Uterus (tissue), 4 donors: ENCODE data around the gene RIPOR2. TPM values are rescaled to one million over a fixed set of nuclear protein-coding genes. Genes with fewer than 3 reads are reported as not detected.
"Not testable (repeated sequence)": the region's sequence is repeated elsewhere in the genome, so short reads cannot be mapped to it uniquely, and the experiment has no call there.

Experiments used
- DNase-seq, 2 donors: peaks; one replicate each; pipeline ENCODE4 v3.0.0-alpha.2; 2019 to 2020
- H3K27ac ChIP-seq, 2 donors: fragments of 200-600 bp; sonication (generic); 1 replicate in 1 of 2; 2 replicates in 1 of 2; pipeline ENCODE4 v1.5.1; 2016 to 2018
- H3K27me3 ChIP-seq, 2 donors: fragments of 200-600 bp; sonication (generic); one replicate each; pipeline ENCODE4 v1.5.1; 2018 to 2019; ENCODE audit warnings: control low read depth in 1 of 2
- H3K36me3 ChIP-seq, 2 donors: fragments of 200-600 bp; sonication (generic); one replicate each; pipeline ENCODE4 v1.5.1; 2019; ENCODE audit warnings: control low read depth in 1 of 2
- H3K4me1 ChIP-seq, 2 donors: fragments of 200-600 bp; sonication (generic); one replicate each; pipeline ENCODE4 v1.5.1; 2018 to 2019; ENCODE audit warnings: control low read depth in 1 of 2
- H3K4me3 ChIP-seq, 2 donors: fragments of 200-600 bp; sonication (generic); 1 replicate in 1 of 2; 2 replicates in 1 of 2; pipeline ENCODE4 v1.5.1; 2018 to 2019; ENCODE audit warnings: mild to moderate bottlenecking in 1 of 2
- H3K9me3 ChIP-seq, 2 donors: fragments of 200-600 bp; sonication (generic); one replicate each; pipeline ENCODE4 v1.5.1; 2019; ENCODE audit warnings: control low read depth in 1 of 2
- POLR2A ChIP-seq, 2 donors: fragments of 450-650 bp; IDR thresholded peaks; one replicate each; pipeline ENCODE4 v1.6.1; 2016; ENCODE audit warnings: antibody characterized with exemption in 2 of 2, mild to moderate bottlenecking in 1 of 2, moderate library complexity in 1 of 2
- intact Hi-C: fragments of 100-400 bp; cut with DNase I; formaldehyde crosslinking; loops from one replicate; pipeline ENCODE4 v1.15.1; 2023; ENCODE audit warnings: low total_unique reads
- total RNA-seq, 4 donors: library from RNA; depleted of rRNA in 3 of 4; stranded (reverse); fragments of >200 nt in 3 of 4; gene quantifications; one replicate each; pipeline versions ENCODE4 v1.1.0 to v1.2.4, GENCODE V29; 2014 to 2023
- TF ChIP-seq, protein P1 (sequence below), 4 experiments: fragments of 200-600 bp in 2 of 4; fragments of 450-650 bp in 2 of 4; sonication (generic) in 2 of 4; IDR thresholded peaks; one replicate each; pipeline ENCODE4 v1.5.1; 2016 to 2019; ENCODE audit warnings: antibody characterized with exemption in 4 of 4, mild to moderate bottlenecking in 2 of 4, moderate library complexity in 1 of 4
- donor health status: DM: yes; HTN: yes; CAD: no.

RIPOR2 gene
- total RNA-seq, 4 donors from 2014 or later: 29.0 to 106 (median 80.4) TPM

DNA sequence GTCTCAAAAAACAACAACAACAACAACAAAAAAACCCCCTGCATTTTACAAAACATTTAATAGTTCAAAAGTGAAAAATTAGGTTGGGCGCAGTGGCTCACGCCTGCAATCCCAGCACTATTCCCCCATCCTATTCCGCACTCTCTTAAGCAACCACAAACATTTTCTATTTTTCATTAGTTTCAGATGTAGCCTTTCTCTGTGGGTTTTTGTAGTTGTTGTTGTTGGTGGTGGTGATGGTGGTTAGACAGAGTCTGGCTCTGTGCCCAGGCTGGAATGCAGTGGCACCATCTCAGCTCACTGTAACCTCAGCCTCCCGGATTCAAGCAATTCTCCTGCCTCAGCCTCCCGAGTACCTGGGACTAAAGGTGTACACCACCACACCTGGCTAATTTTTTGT is 167.4 kb downstream of the RIPOR2 start:
- no peak for TF ChIP-seq POLR2A (IDR thresholded peaks at IDR 0.05)
- TF ChIP-seq, protein P1, sequence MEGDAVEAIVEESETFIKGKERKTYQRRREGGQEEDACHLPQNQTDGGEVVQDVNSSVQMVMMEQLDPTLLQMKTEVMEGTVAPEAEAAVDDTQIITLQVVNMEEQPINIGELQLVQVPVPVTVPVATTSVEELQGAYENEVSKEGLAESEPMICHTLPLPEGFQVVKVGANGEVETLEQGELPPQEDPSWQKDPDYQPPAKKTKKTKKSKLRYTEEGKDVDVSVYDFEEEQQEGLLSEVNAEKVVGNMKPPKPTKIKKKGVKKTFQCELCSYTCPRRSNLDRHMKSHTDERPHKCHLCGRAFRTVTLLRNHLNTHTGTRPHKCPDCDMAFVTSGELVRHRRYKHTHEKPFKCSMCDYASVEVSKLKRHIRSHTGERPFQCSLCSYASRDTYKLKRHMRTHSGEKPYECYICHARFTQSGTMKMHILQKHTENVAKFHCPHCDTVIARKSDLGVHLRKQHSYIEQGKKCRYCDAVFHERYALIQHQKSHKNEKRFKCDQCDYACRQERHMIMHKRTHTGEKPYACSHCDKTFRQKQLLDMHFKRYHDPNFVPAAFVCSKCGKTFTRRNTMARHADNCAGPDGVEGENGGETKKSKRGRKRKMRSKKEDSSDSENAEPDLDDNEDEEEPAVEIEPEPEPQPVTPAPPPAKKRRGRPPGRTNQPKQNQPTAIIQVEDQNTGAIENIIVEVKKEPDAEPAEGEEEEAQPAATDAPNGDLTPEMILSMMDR (IDR thresholded peaks at IDR 0.05): no peak
- Histone ChIP-seq H3K4me1 (no peaks in the 10 kb centered on the region), H3K36me3 (no peaks in the 10 kb centered on the region), H3K4me3 (no peak overlapping the region), H3K27me3 (no peaks in the 10 kb centered on the region), H3K9me3 (no peaks in the 10 kb centered on the region), H3K27ac (no peak overlapping the region)
- no peak for DNase-seq
- intact Hi-C loops: loop anchor here (10.0 kb wide), 1 partner anchor 184 kb away; no protein-coding TSS in a partner anchor

DNA sequence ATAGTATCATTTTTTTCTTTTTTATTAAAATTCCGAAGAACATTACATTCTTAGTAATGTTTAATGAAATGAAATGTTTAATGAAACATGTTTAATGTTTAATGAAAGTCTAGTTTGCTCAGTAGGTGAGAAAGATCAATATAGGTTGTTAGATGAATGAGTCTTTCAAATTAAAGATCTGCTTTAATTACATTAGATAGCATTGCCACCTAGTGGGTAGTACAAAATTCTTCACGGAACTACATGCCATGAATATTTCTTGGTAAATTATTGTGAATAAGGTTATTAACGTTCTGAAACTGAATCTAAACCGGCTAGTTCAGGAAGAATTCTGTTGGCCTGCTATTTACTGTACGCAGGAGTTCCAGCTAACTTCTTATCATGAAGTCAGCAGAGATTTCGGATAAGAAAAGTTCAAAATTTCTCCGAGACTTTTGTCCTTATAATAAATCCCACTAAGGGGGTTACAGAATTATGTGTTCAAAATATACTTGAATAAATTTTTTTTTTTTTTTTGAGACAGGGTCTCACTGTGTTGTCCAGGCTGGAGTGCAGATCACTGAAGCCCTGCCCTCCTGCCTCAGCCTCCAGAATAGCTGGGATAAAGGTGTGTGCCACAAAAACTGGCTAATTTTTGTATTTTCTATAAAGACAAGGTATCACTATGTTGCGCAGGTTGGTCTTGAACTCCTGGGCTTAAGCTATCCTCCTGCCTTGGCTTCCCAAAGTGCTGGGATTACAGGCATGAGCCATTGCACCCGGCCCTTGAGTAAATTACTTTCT is 168.9 kb downstream of the RIPOR2 start:
- Histone ChIP-seq H3K27ac (no peak overlapping the region), H3K9me3 (no peaks in the 10 kb centered on the region), H3K4me1 (no peaks in the 10 kb centered on the region), H3K27me3 (no peaks in the 10 kb centered on the region), H3K36me3 (no peaks in the 10 kb centered on the region), H3K4me3 (no peak overlapping the region)
- intact Hi-C loops: loop anchor here (10.0 kb wide), 1 partner anchor 182 kb away; no protein-coding TSS in a partner anchor
- no peak for DNase-seq
- no peak for TF ChIP-seq POLR2A (IDR thresholded peaks at IDR 0.05)
- TF ChIP-seq, protein P1 (IDR thresholded peaks at IDR 0.05): peak in 3 of 4 experiments; percentile 11 to 29 (median 27)

DNA sequence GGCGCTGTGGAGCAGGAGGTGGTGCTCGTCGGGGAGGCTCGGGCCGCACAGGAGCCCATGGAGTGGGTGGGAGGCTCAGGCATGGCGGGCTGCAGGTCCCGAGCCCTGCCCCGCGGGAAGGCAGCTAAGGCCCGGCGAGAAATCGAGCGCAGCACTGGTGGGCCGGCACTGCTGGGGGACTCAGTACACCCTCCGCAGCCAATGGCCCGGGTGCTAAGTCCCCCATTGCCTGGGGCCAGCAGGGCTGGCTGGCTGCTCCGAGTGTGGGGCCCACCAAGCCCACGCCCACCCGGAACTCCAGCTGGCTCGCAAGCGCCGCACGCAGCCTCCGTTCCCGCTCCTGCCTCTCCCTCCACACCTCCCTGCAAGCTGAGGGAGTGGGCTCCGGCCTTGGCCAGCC is 169.8 kb downstream of the RIPOR2 start:
- not testable (repeated sequence) for H3K27me3 ChIP-seq, H3K4me1 ChIP-seq, H3K27ac ChIP-seq, H3K4me3 ChIP-seq, H3K9me3 ChIP-seq, DNase-seq, H3K36me3 ChIP-seq
- intact Hi-C loops: loop anchor here (10.0 kb wide), 1 partner anchor 181 kb away; no protein-coding TSS in a partner anchor

DNA sequence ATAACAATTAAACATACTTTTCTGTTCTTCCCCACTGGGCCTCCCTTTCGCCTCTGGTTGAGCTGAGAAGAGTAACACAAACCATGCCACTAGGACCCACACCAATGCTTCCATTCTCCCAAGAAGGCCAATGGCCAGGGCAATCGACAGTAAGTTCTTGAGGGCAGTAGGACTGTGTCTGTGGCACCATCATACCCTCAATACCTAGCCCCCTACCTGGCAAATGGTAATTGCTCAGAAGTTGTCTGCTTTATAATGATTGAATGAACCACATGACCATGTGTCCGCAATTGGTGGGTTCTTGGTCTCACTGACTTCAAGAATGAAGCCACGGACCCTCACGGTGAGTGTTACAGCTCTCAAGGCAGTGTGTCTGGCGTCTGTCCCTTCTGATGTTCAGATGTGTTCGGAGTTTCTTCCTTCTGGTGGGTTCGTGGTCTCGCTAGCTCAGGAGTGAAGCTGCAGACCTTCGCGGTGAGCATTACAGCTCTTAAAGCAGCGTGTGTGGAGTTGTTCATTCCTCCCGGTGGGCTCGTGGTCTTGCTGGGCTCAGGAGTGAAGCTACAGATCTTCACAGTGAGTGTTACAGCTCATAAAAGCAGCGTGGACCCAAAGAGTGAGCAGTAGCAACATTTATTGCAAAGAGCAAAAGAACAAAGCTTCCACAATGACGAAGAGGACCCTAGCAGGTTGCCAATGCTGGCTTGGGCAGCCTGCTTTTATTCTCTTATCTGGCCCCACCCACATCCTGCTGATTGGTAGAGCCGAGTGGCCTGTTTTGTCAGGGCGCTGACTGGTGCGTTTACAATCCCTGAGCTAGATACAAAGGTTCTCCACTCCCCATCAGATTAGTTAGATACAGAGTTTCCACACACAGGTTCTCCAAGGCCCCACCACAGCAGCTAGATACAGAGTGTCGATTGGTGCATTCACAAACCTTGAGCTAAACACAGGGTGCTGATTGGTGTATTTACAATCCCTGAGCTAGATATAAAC is 170.6 kb downstream of the RIPOR2 start:
- not testable (repeated sequence) for H3K9me3 ChIP-seq, H3K36me3 ChIP-seq, H3K27ac ChIP-seq, H3K27me3 ChIP-seq, H3K4me1 ChIP-seq, DNase-seq, H3K4me3 ChIP-seq
- intact Hi-C loops: loop anchor here (10.0 kb wide), 1 partner anchor 180 kb away; no protein-coding TSS in a partner anchor

DNA sequence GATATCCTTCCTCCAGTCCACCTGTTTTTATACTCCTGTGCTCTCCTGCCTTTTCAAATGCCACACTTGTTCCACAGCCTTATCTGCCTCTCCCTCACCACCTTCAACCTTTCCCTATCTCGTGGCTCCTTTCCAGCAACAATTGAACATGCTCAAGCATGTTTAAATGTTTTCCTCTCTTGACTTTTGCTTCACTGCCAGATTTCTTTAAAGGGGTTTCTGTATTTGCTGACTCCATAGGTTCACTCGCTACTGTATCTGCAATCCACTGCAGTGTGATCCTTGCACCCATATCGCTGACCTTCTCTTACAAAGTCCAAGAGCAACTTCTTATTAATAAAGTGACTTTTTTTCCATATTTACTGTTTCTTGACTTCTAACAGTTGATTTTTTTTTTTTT is 172.2 kb downstream of the RIPOR2 start:
- Histone ChIP-seq H3K36me3 (no peaks in the 10 kb centered on the region), H3K27me3 (no peaks in the 10 kb centered on the region), H3K4me3 (no peak overlapping the region), H3K4me1 (no peaks in the 10 kb centered on the region), H3K9me3 (no peaks in the 10 kb centered on the region), H3K27ac (no peak overlapping the region)
- no peak for DNase-seq
- intact Hi-C loops: loop anchor here (10.0 kb wide), 1 partner anchor 179 kb away; no protein-coding TSS in a partner anchor
- no peak for TF ChIP-seq POLR2A (IDR thresholded peaks at IDR 0.05)
- TF ChIP-seq, protein P1 (IDR thresholded peaks at IDR 0.05): no peak
